ENCODE data around the gene RSPH10B2. TPM values are rescaled to one million over a fixed set of nuclear protein-coding genes. Genes with fewer than 3 reads are reported as not detected.

Gene RSPH10B2
- polyA plus RNA-seq, 1 donor from 2014 or later = 0.22 TPM

DNA sequence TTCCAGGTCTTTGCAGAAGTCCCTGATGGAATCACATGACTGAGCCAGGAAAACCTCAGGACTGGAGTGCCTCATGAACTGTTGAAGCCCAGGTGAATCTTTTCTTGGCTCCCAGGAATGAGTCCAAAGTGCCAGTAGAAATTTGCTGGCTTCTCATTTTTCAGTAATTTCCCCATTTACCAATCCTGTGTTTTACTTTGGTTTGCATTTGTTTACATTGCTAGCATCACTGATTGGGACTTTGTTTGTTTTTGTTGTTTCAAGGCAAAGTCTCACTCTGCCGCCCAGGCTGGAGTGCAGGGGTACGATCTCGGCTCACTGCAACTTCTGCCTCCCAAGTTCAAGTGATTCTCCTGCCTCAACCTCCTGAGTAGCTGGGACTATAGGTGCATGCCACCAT lies 45.6 kb upstream of the RSPH10B2 start:
- H3K36me3 ChIP-seq (ENCODE audit: insufficient read depth, low read length) = peaks cover 7% of the 10 kb centered on the region
- TF ChIP-seq, protein P1, sequence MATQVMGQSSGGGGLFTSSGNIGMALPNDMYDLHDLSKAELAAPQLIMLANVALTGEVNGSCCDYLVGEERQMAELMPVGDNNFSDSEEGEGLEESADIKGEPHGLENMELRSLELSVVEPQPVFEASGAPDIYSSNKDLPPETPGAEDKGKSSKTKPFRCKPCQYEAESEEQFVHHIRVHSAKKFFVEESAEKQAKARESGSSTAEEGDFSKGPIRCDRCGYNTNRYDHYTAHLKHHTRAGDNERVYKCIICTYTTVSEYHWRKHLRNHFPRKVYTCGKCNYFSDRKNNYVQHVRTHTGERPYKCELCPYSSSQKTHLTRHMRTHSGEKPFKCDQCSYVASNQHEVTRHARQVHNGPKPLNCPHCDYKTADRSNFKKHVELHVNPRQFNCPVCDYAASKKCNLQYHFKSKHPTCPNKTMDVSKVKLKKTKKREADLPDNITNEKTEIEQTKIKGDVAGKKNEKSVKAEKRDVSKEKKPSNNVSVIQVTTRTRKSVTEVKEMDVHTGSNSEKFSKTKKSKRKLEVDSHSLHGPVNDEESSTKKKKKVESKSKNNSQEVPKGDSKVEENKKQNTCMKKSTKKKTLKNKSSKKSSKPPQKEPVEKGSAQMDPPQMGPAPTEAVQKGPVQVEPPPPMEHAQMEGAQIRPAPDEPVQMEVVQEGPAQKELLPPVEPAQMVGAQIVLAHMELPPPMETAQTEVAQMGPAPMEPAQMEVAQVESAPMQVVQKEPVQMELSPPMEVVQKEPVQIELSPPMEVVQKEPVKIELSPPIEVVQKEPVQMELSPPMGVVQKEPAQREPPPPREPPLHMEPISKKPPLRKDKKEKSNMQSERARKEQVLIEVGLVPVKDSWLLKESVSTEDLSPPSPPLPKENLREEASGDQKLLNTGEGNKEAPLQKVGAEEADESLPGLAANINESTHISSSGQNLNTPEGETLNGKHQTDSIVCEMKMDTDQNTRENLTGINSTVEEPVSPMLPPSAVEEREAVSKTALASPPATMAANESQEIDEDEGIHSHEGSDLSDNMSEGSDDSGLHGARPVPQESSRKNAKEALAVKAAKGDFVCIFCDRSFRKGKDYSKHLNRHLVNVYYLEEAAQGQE (IDR thresholded peaks at IDR 0.05; ENCODE audit: borderline replicate concordance) = no peak
- TF ChIP-seq EP300 (conservative IDR thresholded peaks at IDR 0.05; ENCODE audit: poor library complexity, severe bottlenecking) (no peak), POLR2AphosphoS5 (IDR thresholded peaks at IDR 0.05) (no peak), SMC3 (conservative IDR thresholded peaks at IDR 0.05; ENCODE audit: poor library complexity) (no peak), TAF1 (IDR thresholded peaks at IDR 0.05; ENCODE audit: low read depth) (no peak), MXI1 (conservative IDR thresholded peaks at IDR 0.05; ENCODE audit: poor library complexity, severe bottlenecking) (no peak), CTCF (IDR thresholded peaks at IDR 0.05; ENCODE audit: poor library complexity, severe bottlenecking) (no peak), RAD21 (conservative IDR thresholded peaks at IDR 0.05) (no peak)
- peaks cover 31% of the 10 kb centered on the region for H3K79me2 ChIP-seq (replicated peaks; ENCODE audit: insufficient read depth, low read length)
- H3K27me3 ChIP-seq (ENCODE audit: insufficient read depth, low read depth, low read length) = no peaks in the 10 kb centered on the region
- H3K9ac ChIP-seq (ENCODE audit: low read length) = no peak overlapping the region
- no peaks in the 10 kb centered on the region for H3K9me2 ChIP-seq (ENCODE audit: insufficient read depth, low read length)
- no peak overlapping the region for H3K27ac ChIP-seq (ENCODE audit: low read length)
- H3F3A ChIP-seq (ENCODE audit: insufficient read depth, low read length, poor library complexity, severe bottlenecking) = peaks cover 4% of the 10 kb centered on the region
- H3K4me3 ChIP-seq (ENCODE audit: low read length) = no peak overlapping the region
- H2AFZ ChIP-seq (ENCODE audit: low read depth, low read length) = no peak overlapping the region
- H3K9me3 ChIP-seq (ENCODE audit: low read length) = no peaks in the 10 kb centered on the region
- no peaks in the 10 kb centered on the region for H4K20me1 ChIP-seq (ENCODE audit: insufficient read depth)
- no peak overlapping the region for H3K4me2 ChIP-seq (ENCODE audit: low read length)

DNA sequence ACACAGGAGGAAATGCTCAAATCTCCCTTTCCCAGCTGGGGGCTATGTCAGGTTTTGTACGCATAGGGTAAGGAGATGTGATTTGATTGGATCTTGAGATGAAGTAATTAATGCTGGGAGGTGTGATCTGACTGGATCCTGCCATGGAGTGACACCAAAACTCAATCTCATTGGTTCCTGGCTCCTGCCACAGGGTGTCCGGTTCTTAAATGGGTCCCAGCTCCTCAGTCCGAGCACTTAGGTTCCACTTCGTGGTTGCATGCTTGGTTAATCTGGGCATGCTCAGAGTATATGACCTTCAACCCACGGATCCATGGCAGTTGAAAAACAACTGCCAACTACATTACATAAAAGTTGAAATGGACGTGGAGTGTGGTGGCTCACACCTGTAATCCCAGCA lies 44.1 kb upstream of the RSPH10B2 start:
- Histone ChIP-seq H3K36me3 (ENCODE audit: insufficient read depth, low read length) (no peaks in the 10 kb centered on the region), H2AFZ (ENCODE audit: low read depth, low read length) (no peak overlapping the region), H3K9ac (ENCODE audit: low read length) (no peak overlapping the region), H3K4me2 (ENCODE audit: low read length) (no peak overlapping the region), H3K27ac (ENCODE audit: low read length) (no peak overlapping the region), H3K9me2 (ENCODE audit: insufficient read depth, low read length) (no peaks in the 10 kb centered on the region), H3K27me3 (ENCODE audit: insufficient read depth, low read depth, low read length) (no peaks in the 10 kb centered on the region), H3K9me3 (ENCODE audit: low read length) (no peaks in the 10 kb centered on the region), H3K4me3 (ENCODE audit: low read length) (no peak overlapping the region), H3K79me2 (replicated peaks; ENCODE audit: insufficient read depth, low read length) (peaks cover 16% of the 10 kb centered on the region), H3F3A (ENCODE audit: insufficient read depth, low read length, poor library complexity, severe bottlenecking) (peaks cover 4% of the 10 kb centered on the region), H4K20me1 (ENCODE audit: insufficient read depth) (no peaks in the 10 kb centered on the region)
- TF ChIP-seq TAF1 (IDR thresholded peaks at IDR 0.05; ENCODE audit: low read depth) (no peak), MXI1 (conservative IDR thresholded peaks at IDR 0.05; ENCODE audit: poor library complexity, severe bottlenecking) (no peak), RAD21 (conservative IDR thresholded peaks at IDR 0.05) (no peak), EP300 (conservative IDR thresholded peaks at IDR 0.05; ENCODE audit: poor library complexity, severe bottlenecking) (no peak), POLR2AphosphoS5 (IDR thresholded peaks at IDR 0.05) (no peak), CTCF (IDR thresholded peaks at IDR 0.05; ENCODE audit: poor library complexity, severe bottlenecking) (no peak), EZH2 (IDR thresholded peaks at IDR 0.05; ENCODE audit: borderline replicate concordance, insufficient read depth, low read length, poor library complexity, severe bottlenecking) (no peak), SMC3 (conservative IDR thresholded peaks at IDR 0.05; ENCODE audit: poor library complexity) (no peak)
- TF ChIP-seq, protein P1 (IDR thresholded peaks at IDR 0.05; ENCODE audit: borderline replicate concordance) = no peak

Measured in neural cell (in vitro differentiated cells).